HG02938 (cell line): ENCODE data around the gene CTAGE8.
"Not testable (repeated sequence)": the region's sequence is repeated elsewhere in the genome, so short reads cannot be mapped to it uniquely, and the experiment has no call there.

Source experiments
- ATAC-seq: cut with Tn5 transposase; IDR thresholded peaks from one replicate; pipeline ENCODE4 v1.9.1; 2021; ENCODE audit warnings: mild to moderate bottlenecking, moderate library complexity; ENCODE audit not compliant: unreplicated experiment

CTAGE8 gene

GRCh38 chr7:144256112-144256511, 13.0 kb downstream of the CTAGE8 start:
- no peak for ATAC-seq

DNA sequence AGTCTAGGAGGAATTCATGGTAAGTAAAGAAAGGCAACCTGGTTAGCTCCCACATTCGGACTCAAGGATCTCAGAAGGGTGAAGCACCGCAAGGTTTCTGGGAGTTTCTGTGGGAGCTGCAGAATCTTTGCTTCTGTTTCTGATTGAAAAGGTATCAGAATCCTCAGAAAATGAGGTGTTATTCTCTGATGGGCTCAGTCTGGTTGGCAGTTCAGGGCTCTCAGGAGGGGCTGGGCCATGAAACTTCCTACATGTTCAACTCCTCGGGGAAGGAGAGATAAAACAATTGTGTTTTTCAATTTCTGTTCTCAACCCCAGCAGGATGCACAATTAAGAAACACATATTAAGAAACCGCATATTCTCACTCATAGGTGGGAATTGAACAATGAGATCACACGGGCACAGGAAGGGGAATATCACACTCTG, 13.6 kb downstream of the CTAGE8 start:
- no peak for ATAC-seq

DNA sequence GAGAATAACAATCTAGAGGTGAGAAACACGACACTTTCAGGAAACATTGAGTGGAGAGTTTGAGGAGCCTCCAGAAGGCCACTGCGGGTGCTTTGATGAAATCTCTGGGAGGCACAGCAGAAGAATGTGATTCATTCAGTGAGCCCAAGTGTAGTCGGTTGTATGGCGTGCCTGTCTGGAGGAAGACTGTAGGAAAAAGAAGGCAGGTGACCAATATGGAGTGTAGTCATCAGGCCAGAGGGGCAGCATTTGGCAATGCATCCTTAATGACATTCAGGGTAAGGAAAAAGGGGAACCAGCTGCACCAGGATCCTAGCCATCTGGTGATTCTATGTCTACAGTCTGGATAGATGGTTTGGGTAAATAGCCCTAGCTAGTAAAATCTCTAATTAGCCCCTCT, 16.8 kb downstream of the CTAGE8 start:
- not testable (repeated sequence) for ATAC-seq

DNA sequence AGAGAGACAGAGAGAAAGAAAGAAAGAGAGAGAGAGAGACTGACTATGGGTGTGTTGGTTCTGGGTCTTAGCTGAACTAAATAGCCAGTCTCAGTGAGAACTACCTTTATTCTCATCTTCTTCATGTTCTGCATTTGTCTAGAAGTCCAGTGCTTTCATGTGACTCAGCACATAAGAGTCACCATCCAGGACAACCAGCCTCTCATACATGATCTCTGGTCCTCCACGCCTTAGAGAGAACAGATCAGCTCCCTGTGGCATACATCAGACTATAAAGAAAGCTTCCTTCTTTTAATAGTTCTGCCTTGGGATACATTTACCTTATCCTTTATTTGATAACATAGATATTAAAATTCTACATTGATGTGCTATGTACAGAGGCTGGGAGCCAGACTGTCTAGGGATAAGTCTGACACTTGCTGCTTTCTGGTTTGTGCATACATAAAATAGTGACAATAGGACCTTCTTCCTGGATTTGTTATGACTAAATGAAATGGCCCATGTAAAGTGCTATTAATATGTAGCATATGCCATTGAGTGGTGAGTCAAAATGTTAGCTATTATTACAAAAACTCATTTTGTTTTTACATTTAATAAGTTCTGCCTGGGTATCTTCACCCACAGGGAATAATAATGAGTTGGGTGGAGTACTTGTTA, 21.3 kb downstream of the CTAGE8 start:
- ATAC-seq, result not testable (repeated sequence)

GRCh38 chr7:144246967-144247366, 22.1 kb downstream of the CTAGE8 start:
- not testable (repeated sequence) for ATAC-seq

DNA sequence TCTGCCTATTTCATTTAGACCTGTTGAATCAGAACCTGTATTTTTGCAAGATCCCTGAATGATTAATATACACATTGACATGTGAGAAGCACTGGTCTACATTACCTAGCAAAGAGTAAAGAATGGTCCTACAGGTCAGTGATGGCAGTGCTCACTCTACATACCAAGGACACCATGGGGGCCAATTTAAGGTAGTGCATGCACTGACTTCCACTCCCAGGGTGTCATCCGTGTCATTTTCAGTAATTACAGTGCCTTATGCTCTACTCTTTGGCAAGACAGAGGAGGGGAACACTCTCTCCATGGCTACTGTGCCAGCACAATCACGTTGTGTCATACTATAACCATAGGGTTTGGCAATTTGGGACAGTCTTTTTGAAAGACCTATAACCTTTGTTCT, 23.7 kb downstream of the CTAGE8 start:
- ATAC-seq, result not testable (repeated sequence)

DNA sequence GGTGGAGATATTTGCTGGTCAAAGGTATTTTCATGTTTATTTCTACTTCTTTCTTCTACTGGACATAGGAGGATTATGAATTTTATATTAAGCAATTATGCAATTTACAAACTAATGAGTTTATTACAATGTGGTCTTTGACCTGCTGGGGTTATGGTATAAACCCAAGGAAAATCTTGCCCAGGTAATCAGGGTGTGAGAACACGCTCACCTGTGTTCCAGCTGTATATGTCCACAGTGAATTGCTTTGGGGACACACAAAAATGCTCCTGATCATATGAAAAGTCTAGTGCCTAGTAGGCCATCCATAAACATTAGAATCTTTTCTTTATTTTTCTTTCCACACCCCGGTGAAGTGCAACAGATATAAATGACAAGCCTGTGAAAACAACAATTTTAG, 29.7 kb downstream of the CTAGE8 start, which contains the start of gene OR2A42:
TSS of gene OR2A42 (minus strand) at position 241 of the 400 bp plus-strand sequence. CDS start 6,762 bp downstream, outside the sequence.
- not testable (repeated sequence) for ATAC-seq

DNA sequence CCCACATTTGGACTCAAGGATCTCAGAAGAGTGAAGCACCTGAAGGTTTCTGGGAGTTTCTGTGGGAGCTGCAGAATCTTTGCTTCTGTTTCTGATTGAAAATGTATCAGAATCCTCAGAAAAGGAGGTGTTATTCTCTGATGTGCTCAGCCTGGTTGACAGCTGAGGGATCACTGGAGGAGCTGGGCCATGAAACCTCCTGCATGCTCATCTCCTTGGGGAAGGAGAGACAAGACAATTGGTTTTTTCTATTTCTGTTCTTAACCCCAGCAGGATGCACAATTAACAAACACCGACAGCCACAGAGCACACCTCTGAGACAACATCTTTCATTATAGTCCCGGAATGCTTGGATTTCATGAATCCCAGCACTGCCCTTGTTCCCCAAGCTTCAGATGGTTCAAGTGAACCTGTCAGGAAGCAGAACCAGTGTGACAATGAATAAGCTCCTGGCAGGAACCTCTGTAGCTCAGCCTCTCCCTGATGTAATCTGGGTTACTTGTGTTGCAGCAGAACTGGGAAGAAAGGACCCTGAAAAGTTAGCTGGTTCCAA, 30.5 kb downstream of the CTAGE8 start:
- ATAC-seq, result not testable (repeated sequence)

- ATAC-seq, result not testable (repeated sequence)
Observed at GRCh38 chr7:144233039-144233438, 36.0 kb downstream of the CTAGE8 start.

- ATAC-seq, result not testable (repeated sequence)
Observed at GRCh38 chr7:144231027-144231426, 38.1 kb downstream of the CTAGE8 start.

DNA sequence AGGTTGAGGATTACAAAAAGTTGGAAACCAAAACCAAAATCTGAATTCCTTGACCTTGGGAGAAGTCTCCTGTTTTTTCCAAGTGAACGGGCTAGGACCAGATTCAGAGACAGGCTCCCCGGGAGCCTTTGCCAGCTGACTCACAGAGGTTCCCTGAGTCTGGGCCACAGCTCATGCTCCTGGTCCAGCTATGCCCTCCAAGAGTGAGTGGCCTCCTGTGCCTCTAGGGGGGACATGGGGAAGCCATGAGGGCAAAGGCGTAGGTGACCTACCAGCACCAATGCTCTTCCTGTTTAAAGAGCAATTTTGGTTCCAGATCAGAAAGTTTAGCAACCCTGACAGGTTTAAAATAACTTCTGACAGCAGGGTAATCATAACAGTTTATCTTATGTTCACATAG, 40.3 kb downstream of the CTAGE8 start:
- not testable (repeated sequence) for ATAC-seq

DNA sequence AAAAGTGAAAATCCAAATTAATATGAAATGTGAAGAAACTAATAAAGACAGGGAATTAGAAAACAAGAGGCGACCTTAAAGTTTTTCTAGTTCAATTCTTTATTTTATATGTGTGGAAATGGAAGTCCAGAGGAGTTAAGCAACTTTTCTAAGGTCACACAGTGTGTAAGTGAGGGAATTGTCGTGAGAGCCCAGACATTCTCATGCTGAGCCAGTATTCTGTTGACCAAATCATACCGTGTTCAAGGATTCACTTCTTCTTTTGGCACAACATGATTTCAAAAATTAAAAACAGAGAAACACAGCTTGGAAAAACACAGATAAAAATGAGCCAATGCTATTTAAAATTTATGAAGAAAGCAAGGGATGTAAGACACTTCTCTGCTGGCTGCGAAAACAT, 42.2 kb downstream of the CTAGE8 start:
- ATAC-seq, result not testable (repeated sequence)

DNA sequence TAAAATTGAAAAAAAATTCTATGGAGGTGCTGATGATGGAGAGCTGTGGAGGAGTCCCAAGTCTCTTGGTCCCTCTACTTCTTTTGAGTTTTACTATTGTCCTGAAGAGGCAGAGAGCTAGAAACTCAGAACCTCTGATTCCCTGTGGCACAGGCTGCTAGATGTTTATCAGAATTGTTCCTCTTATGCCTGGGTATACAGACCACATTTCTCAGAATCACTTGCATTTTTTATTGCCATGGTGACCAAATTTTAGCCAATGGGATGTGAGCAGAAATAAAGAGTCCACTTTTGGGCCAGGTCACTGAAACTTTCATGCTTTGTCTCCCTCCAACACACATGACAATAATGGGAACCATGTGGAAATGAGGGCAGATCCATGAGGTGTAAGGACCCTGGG, 45.4 kb downstream of the CTAGE8 start:
- ATAC-seq, result not testable (repeated sequence)

GRCh38 chr7:144220531-144220930, 48.6 kb downstream of the CTAGE8 start:
- ATAC-seq, result not testable (repeated sequence)

GRCh38 chr7:144219149-144219548, 49.9 kb downstream of the CTAGE8 start:
- peak; percentile 51 for ATAC-seq

DNA sequence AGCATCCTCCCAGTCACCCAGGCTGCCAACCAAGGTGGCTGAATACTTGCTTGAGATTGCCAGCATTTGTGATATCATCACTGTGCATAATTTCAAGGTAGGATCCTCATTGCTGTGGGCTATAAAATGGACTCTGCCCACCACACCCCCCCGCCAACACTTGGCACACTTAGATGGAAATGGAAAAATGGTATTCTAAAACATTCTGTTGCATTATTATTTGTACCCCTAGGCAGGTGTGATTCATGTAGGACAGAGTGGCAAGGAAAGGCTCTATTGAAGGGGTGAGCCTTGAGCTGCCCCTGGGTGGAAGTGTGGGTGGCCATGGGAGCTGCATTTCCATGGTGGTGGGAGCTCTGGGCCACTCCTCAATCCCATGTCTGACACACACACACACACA, 50.5 kb downstream of the CTAGE8 start:
- ATAC-seq, result not testable (repeated sequence)

GRCh38 chr7:144217200-144217599, 51.9 kb downstream of the CTAGE8 start:
- not testable (repeated sequence) for ATAC-seq
